ENCODE measurements around the gene KLRF1. TPM values are rescaled to one million over a fixed set of nuclear protein-coding genes. Genes with fewer than 3 reads are reported as not detected.

Gene KLRF1
- total RNA-seq, 1 experiment from 2014 or later, result not detected

DNA sequence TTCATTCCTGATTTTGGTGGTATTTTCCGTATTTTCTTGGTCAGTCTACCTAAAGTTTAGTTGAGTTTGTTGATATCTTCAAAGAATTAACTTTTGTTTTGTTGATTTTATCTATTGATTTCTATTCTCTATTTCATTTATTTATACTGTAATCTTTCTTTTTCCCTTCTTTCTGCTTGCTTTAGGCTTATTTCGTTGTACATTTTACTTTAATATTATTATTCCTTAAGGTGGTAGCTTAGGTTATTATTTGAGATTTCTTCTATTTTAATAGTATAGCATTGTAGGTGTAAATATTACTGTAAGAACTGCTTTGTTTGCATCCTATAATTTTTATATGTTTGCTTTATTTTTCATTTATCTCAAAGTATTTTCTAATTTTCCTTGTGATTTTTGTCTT, 21.4 kb upstream of the KLRF1 start:
- CTCF ChIA-PET, result no interaction called here
- TF ChIP-seq CTCF (IDR thresholded peaks at IDR 0.05; ENCODE audit: unreplicated experiment), result no peak
- no TSS peak for BruUV-seq (replicated peaks)

GRCh38 chr12:9806714-9807113, 20.6 kb upstream of the KLRF1 start:
- CTCF ChIA-PET, result interaction anchor here (0.5 kb wide), 1 partner anchor 64 kb away, joined by 3 read pairs; no protein-coding TSS in a partner anchor
- Mint-ChIP-seq H3K4me1 (ENCODE audit: low read depth, unreplicated experiment) (no peaks in the 10 kb centered on the region), H3K36me3 (ENCODE audit: insufficient read depth, unreplicated experiment) (peaks cover 5% of the 10 kb centered on the region), H3K27me3 (ENCODE audit: unreplicated experiment) (no peaks in the 10 kb centered on the region), H3K9me3 (ENCODE audit: low read depth, unreplicated experiment) (no peaks in the 10 kb centered on the region), H3K4me3 (ENCODE audit: low read depth, unreplicated experiment) (no peak overlapping the region), H3K27ac (ENCODE audit: unreplicated experiment) (no peak overlapping the region)
- TF ChIP-seq CTCF (IDR thresholded peaks at IDR 0.05; ENCODE audit: unreplicated experiment), result no peak
- no TSS peak for BruUV-seq (replicated peaks)
- no peak for DNase-seq
- intact Hi-C loops (cut with micrococcal nuclease; ENCODE audit: unreplicated experiment), result no loop called here

More for the DNA sequence above, 21.4 kb upstream of the KLRF1 start:
- no peaks in the 10 kb centered on the region for H3K4me1 Mint-ChIP-seq (ENCODE audit: low read depth, unreplicated experiment)
- no peaks in the 10 kb centered on the region for H3K36me3 Mint-ChIP-seq (ENCODE audit: insufficient read depth, unreplicated experiment)
- H3K9me3 Mint-ChIP-seq (ENCODE audit: low read depth, unreplicated experiment), result no peaks in the 10 kb centered on the region
- no peaks in the 10 kb centered on the region for H3K27me3 Mint-ChIP-seq (ENCODE audit: unreplicated experiment)
- DNase-seq, result no peak
- intact Hi-C loops (cut with micrococcal nuclease; ENCODE audit: unreplicated experiment), result no loop called here
- H3K4me3 Mint-ChIP-seq (ENCODE audit: low read depth, unreplicated experiment), result no peak overlapping the region
- no peak overlapping the region for H3K27ac Mint-ChIP-seq (ENCODE audit: unreplicated experiment)

DNA sequence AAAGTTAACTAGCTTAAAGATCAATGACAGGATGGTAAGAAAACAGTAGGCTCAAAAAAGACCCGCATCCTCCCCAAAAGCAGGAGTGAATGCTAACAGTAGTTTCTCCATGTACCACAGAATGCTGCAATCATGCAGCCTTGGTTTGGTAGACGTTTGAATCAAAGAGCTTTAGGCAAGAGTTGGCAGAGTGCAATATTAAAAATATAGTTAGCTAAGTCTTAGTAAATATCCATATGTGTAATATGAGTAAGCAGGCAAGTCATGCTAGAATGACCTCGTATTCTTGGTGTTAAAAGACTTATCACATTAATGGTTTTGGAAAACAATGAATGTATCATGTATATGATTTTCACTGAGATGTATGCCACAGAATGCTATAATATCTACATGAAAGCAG, 18.8 kb upstream of the KLRF1 start:
- Mint-ChIP-seq H3K27me3 (ENCODE audit: unreplicated experiment) (no peaks in the 10 kb centered on the region), H3K36me3 (ENCODE audit: insufficient read depth, unreplicated experiment) (peaks cover 5% of the 10 kb centered on the region), H3K9me3 (ENCODE audit: low read depth, unreplicated experiment) (no peaks in the 10 kb centered on the region), H3K4me3 (ENCODE audit: low read depth, unreplicated experiment) (no peak overlapping the region), H3K4me1 (ENCODE audit: low read depth, unreplicated experiment) (no peaks in the 10 kb centered on the region), H3K27ac (ENCODE audit: unreplicated experiment) (no peak overlapping the region)
- no TSS peak for BruUV-seq (replicated peaks)
- TF ChIP-seq CTCF (IDR thresholded peaks at IDR 0.05; ENCODE audit: unreplicated experiment), result no peak
- CTCF ChIA-PET, result no interaction called here
- DNase-seq, result no peak
- intact Hi-C loops (cut with micrococcal nuclease; ENCODE audit: unreplicated experiment), result no loop called here

- Mint-ChIP-seq H3K4me3 (ENCODE audit: low read depth, unreplicated experiment) (no peak overlapping the region), H3K27me3 (ENCODE audit: unreplicated experiment) (no peaks in the 10 kb centered on the region), H3K4me1 (ENCODE audit: low read depth, unreplicated experiment) (no peaks in the 10 kb centered on the region), H3K36me3 (ENCODE audit: insufficient read depth, unreplicated experiment) (peaks cover 11% of the 10 kb centered on the region), H3K9me3 (ENCODE audit: low read depth, unreplicated experiment) (no peaks in the 10 kb centered on the region), H3K27ac (ENCODE audit: unreplicated experiment) (no peak overlapping the region)
- TF ChIP-seq CTCF (IDR thresholded peaks at IDR 0.05; ENCODE audit: unreplicated experiment), result no peak
- no TSS peak for BruUV-seq (replicated peaks)
- intact Hi-C loops (cut with micrococcal nuclease; ENCODE audit: unreplicated experiment), result no loop called here
- no peak for DNase-seq
- CTCF ChIA-PET, result interaction anchor here (0.6 kb wide), 1 partner anchor 327 kb away, joined by 3 read pairs; no protein-coding TSS in a partner anchor
Observed at GRCh38 chr12:9809338-9809737, 17.9 kb upstream of the KLRF1 start.
